NCI-H2227 (cell line): ENCODE measurements around the gene CASP14.
"Not testable (repeated sequence)": the region's sequence is repeated elsewhere in the genome, so short reads cannot be mapped to it uniquely, and the experiment has no call there.

Source experiments
- DNase-seq: peaks from one replicate; lab custom pipeline; 2025; ENCODE audit not compliant: unreplicated experiment; lab: John Stamatoyannopoulos, UW

The CASP14 gene, protein sequence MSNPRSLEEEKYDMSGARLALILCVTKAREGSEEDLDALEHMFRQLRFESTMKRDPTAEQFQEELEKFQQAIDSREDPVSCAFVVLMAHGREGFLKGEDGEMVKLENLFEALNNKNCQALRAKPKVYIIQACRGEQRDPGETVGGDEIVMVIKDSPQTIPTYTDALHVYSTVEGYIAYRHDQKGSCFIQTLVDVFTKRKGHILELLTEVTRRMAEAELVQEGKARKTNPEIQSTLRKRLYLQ

DNA sequence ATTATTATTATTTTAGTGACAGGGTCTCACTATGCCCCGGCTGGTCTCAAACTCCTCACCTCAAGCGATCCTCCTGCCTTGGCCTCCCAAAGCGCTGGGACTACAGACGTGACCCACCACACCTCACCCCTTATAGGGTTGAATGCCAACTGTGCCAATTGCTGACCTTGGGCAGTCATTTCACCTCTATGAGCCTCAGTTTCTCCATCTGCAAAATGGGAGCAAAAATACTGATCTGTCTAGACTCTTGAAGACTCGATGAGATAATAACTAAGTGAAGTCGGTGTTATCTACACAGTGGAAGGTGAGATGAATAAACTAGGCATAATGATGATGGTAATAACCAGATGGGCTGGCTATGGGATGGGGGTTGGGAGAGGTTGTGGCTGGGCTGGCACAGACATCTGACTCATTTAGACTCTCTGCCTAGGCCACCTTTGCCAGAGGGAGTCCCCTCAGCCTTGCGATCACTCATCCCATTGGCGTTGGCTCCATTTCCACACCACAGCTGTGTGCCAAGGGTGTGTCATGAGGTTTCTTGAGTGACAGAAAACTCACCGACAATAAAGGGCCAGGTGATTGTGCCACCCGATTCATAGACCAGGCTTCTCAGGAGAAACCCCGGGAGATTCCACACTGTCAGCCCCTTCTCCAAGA lies at the start of gene CASP14:
CASP14 (plus strand) TSS at position 596 of the 657 bp plus-strand sequence. CDS start 2,772 bp downstream, outside the sequence.
- no peak for DNase-seq

DNA sequence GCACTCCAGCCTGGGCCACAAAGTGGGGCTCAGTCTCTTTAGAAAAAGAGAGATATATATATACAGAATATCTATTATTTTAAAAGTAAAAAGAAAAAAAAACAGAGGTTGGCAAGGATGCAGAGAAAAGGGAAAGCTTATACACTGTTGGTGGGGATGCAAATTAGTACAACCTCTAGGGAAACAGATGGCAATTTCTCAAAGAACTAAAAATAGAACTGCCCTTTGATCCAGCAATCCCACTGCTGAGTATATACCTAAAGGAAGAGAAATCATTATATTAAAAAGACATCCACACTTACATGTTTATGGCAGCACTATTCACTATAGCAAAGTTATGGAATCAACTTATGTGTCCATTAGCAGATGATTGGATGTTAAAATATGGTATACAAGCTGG lies 41.0 kb upstream of the CASP14 start:
- no peak for DNase-seq

DNA sequence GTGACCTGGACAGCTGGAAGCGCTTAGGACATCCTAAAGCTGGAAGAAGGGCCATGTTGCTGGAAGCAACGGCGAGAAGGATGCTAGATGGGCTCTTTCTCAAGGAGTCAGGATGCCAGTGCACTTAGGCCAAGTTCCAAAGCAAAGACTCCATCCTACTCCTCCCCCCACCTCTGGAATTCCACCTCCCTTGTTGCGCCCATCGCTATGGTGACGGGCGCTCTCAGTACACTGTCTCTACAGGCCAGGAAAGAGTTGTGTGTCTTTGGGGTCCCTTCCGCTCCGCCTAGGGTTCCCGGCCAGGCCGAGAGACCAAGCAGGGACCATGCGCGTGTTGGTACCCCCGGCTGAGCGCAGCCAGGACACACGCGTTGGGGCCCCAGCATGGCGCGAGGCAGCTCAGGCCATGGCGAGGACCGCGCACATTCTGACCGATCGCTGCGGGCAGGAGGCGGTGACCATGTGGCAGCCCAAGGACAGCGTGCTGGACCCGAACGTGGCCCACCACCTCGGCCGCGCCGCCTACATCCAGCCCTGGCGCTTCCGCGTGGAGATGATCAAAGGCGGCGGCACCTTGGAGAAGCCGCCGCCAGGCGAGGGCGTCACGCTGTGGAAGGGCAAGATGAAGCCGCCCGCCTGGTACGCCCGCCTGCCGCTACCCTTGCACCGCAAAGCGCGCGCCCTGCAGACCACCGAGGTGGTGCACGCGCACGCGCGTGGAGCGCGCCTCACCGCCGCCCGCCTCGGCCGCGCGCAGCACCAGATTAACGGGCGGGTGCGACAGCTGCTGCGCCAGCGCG lies 38.6 kb upstream of the CASP14 start:
- DNase-seq, result no peak

DNA sequence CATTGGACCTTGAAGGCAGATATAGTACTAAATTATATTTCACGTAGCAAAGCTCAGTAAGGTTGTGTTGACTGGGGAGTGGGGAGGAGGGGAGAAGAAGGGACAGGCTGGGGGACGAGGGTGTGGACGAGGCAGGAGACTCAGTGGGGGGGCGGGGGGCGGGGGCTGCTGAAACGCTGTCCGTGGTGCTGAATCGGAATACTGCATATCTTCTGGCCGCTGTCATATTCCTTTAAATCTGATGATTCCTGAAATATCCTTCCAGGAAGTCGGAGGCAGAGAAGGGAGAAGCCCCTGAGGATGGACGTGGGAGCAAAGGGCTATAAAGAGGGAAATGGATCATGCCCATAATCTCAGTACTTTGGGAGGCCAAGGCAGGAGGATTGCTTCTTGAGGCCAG lies 34.7 kb upstream of the CASP14 start:
- no peak for DNase-seq

DNA sequence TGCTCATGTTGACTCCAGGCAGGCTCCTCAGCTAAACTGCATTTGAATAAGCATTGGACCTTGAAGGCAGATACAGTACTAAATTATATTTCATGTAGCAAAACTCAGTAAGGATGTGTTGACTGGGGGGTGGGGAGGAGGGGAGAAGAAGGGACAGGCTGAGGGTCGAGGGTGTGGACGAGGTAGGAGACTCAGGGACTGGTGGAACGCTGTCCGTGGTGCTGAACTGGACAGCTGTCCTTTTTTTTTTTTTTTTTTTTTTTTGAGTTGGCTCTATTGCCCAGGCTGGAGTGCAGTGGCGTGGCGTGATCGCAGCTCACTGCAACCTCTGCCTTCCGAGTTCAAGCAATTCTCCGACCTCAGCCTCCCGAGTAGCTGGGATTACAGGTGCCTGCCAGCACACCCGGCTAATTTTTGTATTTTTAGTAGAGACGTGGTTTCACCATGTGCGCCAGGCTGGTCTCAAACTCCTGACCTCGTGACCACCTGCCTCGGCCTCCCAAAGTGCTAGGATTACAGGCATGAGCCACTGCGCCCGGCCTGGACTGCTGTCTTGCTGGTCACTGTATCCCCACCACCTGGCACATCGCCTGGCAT lies 33.2 kb upstream of the CASP14 start:
- DNase-seq, result no peak

DNA sequence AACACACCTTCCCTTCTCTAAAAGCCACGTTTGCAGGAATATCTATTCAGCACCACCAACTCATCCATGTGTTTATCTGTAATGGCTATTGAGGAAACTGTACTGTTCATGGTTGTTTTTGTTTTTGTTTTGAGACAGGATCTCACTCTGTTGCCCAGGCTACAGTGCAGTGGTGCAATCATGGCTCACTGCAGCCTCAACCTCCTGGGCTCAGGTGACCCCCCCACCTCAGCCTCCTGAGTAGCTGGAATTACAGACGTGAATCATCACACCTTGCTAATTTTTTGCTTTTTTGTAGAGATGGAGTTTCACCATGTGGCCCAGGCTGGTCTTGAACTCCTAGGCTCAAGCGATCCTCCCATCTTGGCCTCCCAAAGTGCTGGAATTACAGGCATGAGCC lies 30.4 kb upstream of the CASP14 start:
- DNase-seq, result not testable (repeated sequence)

DNA sequence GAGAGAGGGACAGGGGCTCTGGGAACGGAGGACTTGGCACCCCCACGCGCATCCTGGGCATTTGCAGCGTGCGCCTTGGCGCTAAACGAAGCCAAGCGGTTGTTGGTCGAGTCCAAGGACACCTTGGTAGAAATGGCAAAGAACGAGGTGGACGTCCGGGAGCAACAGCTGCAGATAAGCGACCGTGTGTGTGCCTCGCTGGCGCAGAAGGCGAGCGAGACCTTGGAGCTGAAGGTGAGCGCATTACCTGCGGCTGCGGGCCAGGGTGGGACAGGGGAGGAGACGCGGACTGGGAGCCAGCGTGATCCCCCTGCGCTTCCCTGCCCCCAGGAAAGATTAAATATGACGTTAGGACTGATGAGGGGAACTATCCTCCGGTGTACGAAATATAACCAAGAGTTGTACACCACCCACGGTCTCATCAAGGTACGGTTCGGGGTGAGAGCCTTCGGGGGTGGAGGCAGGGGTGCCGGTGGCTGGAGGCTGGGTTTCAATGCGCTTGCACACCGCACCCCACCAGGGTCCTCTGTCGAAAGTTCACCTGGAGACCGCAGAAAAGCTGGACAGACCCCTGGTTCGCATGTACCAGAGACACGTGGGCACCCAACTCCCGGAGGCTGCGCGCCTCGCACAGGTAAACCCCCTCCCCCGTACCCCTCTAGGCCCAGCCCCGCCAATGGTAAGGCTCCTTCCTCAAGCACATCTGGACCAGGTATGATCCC lies 27.8 kb upstream of the CASP14 start:
- DNase-seq, result no peak

DNA sequence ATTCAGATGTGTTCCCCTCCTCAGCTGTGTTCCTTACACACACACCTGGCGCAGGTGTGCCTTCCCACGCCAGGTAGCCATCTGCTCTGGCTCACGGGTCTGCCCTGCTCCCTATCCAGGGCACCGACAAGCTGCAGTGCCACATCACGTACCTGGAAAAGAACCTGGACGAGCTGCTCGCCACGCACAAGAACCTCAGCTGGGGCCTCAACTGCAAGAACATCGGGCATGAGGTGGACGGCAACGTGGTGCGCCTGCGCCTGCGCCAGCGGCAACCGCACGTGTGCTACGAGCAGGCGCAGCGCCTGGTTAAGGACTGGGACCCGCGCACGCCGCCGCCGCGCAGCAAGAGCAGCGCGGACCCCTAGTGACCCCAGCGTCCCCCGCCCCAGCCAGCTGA lies 26.5 kb upstream of the CASP14 start:
- no peak for DNase-seq

DNA sequence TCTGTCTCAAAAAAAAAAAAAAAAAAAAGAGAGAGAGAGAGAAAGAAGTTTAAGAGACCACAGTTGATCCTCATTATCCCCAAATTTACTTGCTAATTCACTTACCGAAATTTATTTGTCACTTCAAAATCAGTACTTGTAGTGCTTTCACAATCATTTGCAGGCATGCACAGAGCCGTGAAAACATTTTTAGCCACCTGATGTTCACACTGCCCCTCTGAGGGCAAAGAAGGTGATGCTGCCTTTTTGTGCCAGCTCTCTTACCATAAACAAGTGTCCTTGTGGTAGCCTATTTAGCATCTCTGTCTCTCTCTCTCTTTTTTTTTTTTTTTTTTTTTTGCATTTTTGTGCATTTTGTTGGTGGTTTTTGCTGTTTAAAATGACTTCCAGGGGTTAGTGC lies 24.1 kb upstream of the CASP14 start:
- DNase-seq, result no peak

DNA sequence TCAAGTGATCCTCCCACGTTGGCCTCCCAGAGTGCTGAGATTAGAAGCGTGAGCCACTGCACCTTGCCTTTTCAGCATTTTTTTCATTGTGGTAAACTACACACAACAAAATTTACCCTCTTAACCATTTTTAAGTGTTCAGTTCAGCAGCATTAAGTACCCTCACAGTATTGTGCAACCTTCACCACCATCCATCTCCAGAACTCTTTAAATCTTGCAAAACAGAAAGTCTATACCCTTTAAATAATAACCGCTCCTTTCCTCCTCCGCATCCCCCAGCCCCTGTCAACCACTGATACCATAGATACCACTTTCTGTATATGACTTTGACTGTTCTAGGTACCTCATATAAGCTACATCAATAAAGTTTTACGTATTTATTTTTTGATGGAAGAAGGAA lies 20.8 kb upstream of the CASP14 start:
- DNase-seq, result no peak

DNA sequence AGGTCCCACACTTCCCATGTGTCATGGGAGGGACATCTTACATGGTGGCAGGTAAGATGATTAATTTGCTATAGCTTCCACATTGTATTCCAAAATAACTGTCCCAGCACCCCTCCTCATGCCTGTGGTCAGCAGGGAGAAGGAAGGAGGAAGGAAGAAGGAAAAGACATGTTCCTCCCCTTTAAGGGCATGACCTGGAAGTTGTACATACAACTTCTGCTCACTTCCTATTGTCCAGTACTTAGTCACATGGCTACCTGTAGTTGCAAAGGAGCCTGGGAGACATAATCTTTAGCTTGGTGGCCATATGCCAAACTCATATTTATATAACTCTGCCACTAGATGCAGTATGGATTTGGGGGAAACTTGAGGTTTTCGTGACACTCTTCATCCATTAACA lies 17.6 kb upstream of the CASP14 start:
- DNase-seq, result no peak

DNA sequence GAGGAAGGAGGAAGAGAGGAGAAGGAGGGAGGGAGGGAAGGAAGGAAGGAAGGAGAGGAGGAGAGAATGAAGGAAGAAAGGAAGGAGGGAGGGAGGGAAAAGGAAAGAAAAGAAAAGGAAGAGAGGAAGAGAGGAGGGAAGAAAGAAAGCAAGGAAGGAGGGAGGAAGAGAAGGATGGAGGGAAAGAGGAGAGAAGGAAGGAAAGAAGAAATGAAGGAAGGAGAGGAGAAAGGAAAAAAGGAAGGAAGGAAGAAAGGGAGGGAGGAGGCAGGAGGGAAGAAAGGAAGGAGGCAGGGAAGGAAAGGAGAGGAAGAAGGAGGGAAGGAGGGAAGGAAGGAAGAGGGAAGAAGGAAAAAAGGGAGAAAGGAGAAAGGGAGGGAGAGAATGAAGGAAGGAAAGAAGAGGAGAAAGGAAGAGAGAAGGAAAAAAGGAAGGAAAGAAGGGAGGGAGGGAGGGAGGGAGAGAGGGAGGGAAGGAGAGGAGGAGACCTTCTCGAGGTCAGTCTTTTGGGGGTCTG lies 13.4 kb upstream of the CASP14 start:
- DNase-seq, result no peak

DNA sequence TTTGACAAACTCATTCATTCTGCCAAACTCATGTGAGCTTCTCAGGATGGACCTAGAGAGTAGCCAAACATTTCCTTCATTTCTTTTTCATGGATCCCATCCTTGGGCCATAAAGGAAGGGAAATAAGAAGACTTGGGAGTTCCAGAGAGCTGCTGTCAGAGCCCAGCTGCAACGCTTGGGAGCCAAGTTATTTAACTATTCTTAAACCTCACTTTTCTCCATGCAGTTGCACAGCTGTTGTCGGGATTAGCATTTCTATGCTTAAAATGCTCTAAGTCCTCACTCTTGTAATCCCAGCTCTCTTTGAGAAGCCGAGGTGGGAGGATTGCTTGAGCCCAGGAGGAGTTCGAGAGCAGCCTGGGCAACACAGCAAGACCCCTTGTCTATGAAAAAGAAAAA lies 11.7 kb upstream of the CASP14 start:
- no peak for DNase-seq

DNA sequence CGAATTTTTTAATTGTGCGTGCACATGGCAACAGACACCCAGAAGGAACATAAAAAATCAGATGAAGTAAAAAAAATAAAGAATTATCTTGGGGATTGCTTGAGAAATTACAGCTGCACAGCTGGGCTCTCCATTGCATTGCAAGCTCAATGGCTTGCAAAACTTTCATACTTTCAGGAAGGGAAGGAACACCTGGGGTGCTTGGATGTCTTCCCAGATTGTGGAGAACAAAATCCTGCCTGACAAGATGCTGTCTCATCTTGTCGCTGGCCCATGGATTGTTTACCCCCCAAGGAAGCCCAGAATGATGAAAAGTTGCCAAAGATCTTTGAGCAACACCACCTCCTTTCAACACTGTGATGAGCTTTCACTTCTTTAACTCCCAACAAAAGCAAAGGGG lies 11.0 kb upstream of the CASP14 start:
- no peak for DNase-seq

DNA sequence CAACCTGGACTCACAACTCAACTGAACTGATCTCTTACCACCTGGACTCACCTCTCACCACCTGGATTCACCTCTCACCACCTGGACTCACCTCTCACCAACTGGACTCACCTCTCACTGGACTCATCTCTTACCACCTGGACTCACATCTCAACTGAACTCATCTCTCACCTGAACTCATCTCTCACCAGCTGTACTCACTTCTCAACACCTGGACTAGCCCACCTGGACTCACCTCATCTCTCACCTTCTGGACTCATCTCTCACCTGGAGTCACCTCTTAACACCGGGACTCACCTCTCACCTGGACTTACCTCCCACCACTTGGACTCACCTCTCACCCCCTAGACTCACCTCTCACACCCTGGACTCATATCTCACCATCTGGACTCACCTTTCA lies 7.3 kb upstream of the CASP14 start:
- DNase-seq, result no peak

DNA sequence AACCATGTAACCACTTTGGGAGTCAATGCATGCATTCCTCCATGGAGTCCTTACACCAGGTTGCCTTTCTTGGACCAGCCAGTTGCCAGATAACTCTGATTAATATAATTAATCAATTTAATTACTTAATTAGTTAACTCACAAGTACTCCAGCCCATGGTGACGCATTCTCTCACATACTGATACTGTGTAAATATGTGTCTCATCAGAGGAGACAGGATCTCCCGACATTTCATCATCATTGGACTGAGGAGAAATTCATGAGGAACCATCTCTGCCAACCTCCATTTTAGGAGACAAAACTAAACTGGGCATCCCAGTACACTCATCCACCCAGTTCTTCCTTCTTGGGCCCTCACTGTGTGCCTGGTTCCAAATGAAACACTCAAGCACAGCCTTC lies 6.5 kb upstream of the CASP14 start:
- DNase-seq, result no peak

DNA sequence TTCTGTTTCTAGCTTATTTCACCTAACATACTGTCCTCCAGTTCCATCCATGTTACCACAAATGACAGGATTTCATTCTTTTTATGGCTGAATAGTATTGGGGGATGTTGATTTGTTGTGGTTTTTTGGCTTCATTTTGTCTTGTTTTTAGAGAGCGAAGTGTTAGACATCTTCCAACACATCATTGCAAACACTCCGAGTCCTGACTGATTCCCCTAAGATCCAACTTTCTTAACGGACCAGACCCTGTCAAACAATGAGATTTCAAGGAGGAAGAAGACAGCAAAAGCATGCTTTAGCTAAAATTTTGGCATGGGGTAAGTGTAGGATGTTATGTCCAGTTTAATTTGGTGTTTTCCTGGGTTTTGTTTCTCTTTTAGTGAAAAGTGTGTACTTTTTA lies 3.8 kb upstream of the CASP14 start:
- no peak for DNase-seq

DNA sequence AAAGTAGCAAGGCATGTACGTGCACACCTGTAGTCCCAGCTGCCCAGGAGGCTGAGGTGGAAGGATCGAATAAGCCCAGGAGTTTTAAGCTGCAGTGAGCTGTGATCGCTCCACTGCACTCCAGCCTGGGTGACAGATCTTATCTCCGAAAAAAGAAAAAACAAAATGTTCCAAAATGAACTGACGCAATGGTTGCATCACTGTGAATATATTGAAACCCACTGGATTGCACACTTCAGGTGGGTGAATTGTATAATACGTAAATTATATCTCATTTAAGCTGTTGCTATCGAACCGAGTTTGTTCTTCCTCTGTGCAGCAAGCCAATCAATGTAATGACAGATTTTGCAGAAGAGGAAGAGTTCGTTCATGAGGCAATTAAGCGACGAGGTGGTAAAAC lies 1.6 kb upstream of the CASP14 start:
- DNase-seq, result no peak

DNA sequence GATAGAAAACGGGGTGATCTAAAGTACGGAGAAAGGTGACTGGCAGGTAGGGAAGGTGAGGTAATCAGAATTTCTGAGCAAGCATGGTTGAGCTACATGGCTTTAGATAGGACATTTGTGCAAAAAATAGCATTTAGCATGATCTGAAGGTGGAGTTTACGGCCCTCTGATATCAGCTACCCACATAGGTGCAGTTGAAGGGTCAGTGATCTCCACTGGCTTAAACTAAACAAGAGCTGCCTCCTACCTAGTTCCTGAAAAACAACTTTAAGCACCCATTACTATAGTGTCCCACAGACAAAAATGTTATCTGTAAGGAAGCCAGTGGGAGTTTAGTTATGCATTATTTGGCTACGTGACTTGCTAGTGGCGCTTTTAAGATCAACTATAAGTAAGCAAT lies 1.2 kb upstream of the CASP14 start:
- DNase-seq, result no peak

DNA sequence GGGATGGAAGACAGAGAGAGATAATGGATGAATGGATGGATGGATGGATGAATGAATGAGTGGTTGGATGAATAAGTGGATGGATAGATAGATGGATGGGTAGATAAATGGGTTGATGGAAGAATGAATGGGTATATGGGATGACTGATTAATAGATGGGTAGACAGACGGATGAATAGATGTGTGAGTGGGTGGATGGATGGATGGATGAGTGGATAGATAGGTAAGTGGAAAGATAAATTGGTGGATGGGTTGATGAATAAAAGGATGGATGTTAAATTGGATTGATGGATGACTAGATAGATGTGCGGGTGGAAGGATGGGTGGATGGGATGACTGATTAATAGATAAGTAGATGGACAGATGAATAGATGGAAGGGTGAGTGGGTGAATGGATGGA lies 1.4 kb downstream of the CASP14 start:
- no peak for DNase-seq

DNA sequence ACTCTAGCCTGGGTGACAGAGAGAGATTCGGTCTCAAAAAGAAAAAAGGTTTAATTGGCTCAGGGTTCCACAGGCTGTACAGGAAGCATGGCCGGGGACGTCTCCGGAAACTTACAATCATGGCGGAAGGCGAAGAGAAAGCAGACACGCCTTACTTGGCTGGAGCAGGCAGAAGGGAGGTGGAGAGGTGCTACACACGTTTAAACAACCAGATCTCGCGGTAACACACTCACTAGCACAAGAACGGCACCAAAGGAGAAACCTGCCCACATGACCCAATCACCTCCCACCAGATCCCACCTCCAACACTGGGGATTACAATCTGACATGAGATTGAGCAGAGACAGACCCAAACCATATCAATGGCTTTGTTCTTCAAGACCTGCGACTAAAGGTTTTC lies 12.8 kb downstream of the CASP14 start:
- no peak for DNase-seq
